RWPE2 (cell line): Measurements from ENCODE around the gene SENP3.

Experiments used
- ATAC-seq: fragments of 200-7000 bp; cut with Tn5 transposase; 3 replicates; pipeline ENCODE4 v1.9.1; 2021; ENCODE audit warnings: low read depth
- DNase-seq: peaks from one replicate; pipeline ENCODE4 v3.0.0-alpha.2; 2020; ENCODE audit warnings: low spot score
- H3K27ac ChIP-seq: fragments of 450-650 bp; 2 replicates; pipeline ENCODE4 v1.5.1; 2017; ENCODE audit warnings: mild to moderate bottlenecking; ENCODE audit not compliant: poor library complexity, severe bottlenecking
- H3K27me3 ChIP-seq: fragments of 250-450 bp; sonication (Bioruptor Pico); 2 replicates; pipeline ENCODE4 v1.5.1; 2021; ENCODE audit warnings: mild to moderate bottlenecking, moderate library complexity; ENCODE audit not compliant: insufficient read depth, poor library complexity, severe bottlenecking
- H3K36me3 ChIP-seq: fragments of 250-450 bp; sonication (Bioruptor Pico); 2 replicates; pipeline ENCODE4 v1.5.1; 2020; ENCODE audit warnings: low read depth, mild to moderate bottlenecking, moderate library complexity
- H3K4me1 ChIP-seq: fragments of 250-450 bp; sonication (Bioruptor Pico); 2 replicates; pipeline ENCODE4 v1.5.1; 2021; ENCODE audit warnings: mild to moderate bottlenecking, moderate library complexity; ENCODE audit not compliant: insufficient read depth, poor library complexity, severe bottlenecking
- H3K4me3 ChIP-seq: fragments of 250-450 bp; sonication (Bioruptor Pico); 2 replicates; pipeline ENCODE4 v1.5.1; 2021; ENCODE audit warnings: mild to moderate bottlenecking, moderate library complexity; ENCODE audit not compliant: severe bottlenecking
- H3K9me3 ChIP-seq: fragments of 250-450 bp; sonication (Bioruptor Pico); 2 replicates; pipeline ENCODE4 v1.5.1; 2021; ENCODE audit warnings: mild to moderate bottlenecking, moderate library complexity; ENCODE audit not compliant: severe bottlenecking
- TF ChIP-seq, protein P1 (sequence below): fragments of 450-650 bp; IDR thresholded peaks from one replicate; pipeline ENCODE4 v1.5.1; 2017; ENCODE audit warnings: mild to moderate bottlenecking, moderate library complexity; ENCODE audit not compliant: poor library complexity, severe bottlenecking

The SENP3 gene

DNA sequence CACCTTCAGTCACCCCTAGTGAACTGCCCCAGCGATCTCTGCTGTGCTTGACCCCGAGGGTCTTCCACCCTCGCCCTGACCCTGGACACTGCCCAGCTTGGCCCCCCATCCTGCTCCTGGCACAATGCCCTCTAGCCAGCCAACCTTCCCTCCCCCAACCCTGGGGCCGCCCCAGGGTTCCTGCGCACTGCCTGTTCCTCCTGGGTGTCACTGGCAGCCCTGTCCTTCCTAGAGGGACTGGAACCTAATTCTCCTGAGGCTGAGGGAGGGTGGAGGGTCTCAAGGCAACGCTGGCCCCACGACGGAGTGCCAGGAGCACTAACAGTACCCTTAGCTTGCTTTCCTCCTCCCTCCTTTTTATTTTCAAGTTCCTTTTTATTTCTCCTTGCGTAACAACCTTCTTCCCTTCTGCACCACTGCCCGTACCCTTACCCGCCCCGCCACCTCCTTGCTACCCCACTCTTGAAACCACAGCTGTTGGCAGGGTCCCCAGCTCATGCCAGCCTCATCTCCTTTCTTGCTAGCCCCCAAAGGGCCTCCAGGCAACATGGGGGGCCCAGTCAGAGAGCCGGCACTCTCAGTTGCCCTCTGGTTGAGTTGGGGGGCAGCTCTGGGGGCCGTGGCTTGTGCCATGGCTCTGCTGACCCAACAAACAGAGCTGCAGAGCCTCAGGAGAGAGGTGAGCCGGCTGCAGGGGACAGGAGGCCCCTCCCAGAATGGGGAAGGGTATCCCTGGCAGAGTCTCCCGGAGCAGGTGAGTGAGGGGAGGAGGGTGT, 3.0 kb upstream of the SENP3 start, which contains the start of gene TNFSF13:
Gene TNFSF13, plus strand, starts transcription at position 207 of the 776 bp plus-strand sequence. Its CDS starts 290 bp downstream, at position 497.
- peaks cover under 1% of the 10 kb centered on the region; the same call in 1 of the 2 replicates for H3K36me3 ChIP-seq
- no peaks in the 10 kb centered on the region for H3K27me3 ChIP-seq
- H3K4me1 ChIP-seq = peaks cover 17% of the 10 kb centered on the region
- no peak for DNase-seq
- H3K9me3 ChIP-seq = no peaks in the 10 kb centered on the region
- ATAC-seq = no peak
- H3K4me3 ChIP-seq = peak within 1 kb of the TSS; percentile 13
- peak within 1 kb of the TSS; percentile 76 for H3K27ac ChIP-seq
- TF ChIP-seq, protein P1, sequence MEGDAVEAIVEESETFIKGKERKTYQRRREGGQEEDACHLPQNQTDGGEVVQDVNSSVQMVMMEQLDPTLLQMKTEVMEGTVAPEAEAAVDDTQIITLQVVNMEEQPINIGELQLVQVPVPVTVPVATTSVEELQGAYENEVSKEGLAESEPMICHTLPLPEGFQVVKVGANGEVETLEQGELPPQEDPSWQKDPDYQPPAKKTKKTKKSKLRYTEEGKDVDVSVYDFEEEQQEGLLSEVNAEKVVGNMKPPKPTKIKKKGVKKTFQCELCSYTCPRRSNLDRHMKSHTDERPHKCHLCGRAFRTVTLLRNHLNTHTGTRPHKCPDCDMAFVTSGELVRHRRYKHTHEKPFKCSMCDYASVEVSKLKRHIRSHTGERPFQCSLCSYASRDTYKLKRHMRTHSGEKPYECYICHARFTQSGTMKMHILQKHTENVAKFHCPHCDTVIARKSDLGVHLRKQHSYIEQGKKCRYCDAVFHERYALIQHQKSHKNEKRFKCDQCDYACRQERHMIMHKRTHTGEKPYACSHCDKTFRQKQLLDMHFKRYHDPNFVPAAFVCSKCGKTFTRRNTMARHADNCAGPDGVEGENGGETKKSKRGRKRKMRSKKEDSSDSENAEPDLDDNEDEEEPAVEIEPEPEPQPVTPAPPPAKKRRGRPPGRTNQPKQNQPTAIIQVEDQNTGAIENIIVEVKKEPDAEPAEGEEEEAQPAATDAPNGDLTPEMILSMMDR = no peak

DNA sequence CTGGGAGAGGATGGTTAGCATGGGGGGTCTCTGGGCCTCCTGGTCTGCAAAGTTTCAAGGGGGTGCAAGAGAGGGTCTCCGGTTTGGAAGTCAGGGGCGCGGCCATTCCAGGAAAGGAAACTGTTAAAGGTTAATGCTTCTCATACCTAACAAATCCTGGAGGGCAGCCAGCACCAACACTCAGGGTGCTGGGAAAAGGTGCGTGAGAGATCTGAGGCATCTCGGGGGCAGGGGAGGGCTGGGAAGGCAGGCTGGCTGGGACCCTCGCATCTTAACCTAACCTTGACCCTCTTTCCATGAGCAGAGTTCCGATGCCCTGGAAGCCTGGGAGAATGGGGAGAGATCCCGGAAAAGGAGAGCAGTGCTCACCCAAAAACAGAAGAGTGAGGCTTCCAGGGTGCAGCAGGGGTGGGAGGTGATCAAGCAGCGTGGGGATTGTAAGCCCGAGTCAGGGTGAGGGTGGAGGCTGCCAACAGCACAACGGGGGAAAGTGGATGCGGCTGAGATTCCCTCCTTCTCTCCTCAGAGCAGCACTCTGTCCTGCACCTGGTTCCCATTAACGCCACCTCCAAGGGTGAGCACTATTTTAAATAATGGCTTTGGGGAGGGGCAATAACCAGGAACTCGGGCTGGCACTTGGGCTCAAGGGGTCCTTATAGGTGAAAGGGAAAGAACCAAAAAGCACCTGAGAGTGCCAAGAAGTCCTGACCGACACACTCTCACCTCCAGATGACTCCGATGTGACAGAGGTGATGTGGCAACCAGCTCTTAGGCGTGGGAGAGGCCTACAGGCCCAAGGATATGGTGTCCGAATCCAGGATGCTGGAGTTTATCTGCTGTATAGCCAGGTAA, 2.2 kb upstream of the SENP3 start:
- H3K36me3 ChIP-seq = peaks cover 9% of the 10 kb centered on the region
- H3K27me3 ChIP-seq = no peaks in the 10 kb centered on the region
- TF ChIP-seq, protein P1 = no peak
- no peak for DNase-seq
- H3K27ac ChIP-seq = peak overlapping the region; percentile 76
- H3K4me3 ChIP-seq = no peak overlapping the region
- no peaks in the 10 kb centered on the region for H3K9me3 ChIP-seq
- ATAC-seq = no peak
- peaks cover 17% of the 10 kb centered on the region for H3K4me1 ChIP-seq

DNA sequence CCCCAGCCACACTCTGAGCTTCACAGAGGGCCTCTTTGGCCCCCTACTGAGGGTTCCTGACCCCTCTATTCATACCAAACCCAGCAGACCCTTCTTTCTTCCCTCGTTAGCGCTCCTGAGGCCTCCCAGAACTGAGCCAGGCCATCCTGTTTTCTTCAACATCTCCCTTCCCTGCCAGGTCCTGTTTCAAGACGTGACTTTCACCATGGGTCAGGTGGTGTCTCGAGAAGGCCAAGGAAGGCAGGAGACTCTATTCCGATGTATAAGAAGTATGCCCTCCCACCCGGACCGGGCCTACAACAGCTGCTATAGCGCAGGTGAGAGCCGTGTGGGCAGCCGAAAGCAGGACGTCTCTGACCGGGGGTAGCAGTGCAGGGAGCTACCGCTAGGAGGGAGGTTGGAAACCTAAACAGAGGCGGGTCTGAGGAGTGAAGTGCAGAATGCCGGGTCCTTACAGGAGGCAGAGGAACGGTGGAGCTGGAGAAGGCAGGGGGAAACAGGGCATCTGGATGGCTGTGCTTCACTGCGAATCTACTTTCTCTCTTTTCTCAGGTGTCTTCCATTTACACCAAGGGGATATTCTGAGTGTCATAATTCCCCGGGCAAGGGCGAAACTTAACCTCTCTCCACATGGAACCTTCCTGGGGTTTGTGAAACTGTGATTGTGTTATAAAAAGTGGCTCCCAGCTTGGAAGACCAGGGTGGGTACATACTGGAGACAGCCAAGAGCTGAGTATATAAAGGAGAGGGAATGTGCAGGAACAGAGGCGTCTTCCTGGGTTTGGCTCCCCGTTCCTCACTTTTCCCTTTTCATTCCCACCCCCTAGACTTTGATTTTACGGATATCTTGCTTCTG, 1.3 kb upstream of the SENP3 start:
- no peaks in the 10 kb centered on the region for H3K27me3 ChIP-seq
- peaks cover 17% of the 10 kb centered on the region for H3K36me3 ChIP-seq
- peak overlapping the region; percentile 76 for H3K27ac ChIP-seq
- H3K4me3 ChIP-seq = peak overlapping the region; percentile 58
- peaks cover 17% of the 10 kb centered on the region for H3K4me1 ChIP-seq
- DNase-seq = no peak
- H3K9me3 ChIP-seq = no peaks in the 10 kb centered on the region
- TF ChIP-seq, protein P1 = no peak
- peak; percentile 52 for ATAC-seq

DNA sequence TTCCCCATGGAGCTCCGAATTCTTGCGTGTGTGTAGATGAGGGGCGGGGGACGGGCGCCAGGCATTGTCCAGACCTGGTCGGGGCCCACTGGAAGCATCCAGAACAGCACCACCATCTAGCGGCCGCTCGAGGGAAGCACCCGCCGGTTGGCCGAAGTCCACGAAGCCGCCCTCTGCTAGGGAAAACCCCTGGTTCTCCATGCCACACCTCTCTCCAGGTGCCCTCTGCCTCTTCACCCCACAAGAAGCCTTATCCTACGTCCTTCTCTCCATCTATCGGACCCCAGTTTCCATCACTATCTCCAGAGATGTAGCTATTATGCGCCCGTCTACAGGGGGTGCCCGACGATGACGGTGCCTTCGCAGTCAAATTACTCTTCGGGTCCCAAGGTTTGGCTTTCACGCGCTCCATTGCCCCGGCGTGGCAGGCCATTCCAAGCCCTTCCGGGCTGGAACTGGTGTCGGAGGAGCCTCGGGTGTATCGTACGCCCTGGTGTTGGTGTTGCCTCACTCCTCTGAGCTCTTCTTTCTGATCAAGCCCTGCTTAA, 617 bp upstream of the SENP3 start:
- no peaks in the 10 kb centered on the region for H3K27me3 ChIP-seq
- no peaks in the 10 kb centered on the region for H3K9me3 ChIP-seq
- H3K36me3 ChIP-seq = peaks cover 23% of the 10 kb centered on the region
- peaks cover 17% of the 10 kb centered on the region for H3K4me1 ChIP-seq
- peak overlapping the region; percentile 58 for H3K4me3 ChIP-seq
- TF ChIP-seq, protein P1 = peak; percentile 93
- H3K27ac ChIP-seq = peak overlapping the region; percentile 76
- ATAC-seq (peak; percentile 70), DNase-seq (peak; percentile 90)
